GM18517 (cell line): ENCODE measurements around the gene DNAJC5.
"Not testable (repeated sequence)": the region's sequence is repeated elsewhere in the genome, so short reads cannot be mapped to it uniquely, and the experiment has no call there.

Experiments used
- ATAC-seq: cut with Tn5 transposase; IDR thresholded peaks from one replicate; pipeline ENCODE4 v1.9.1; 2021; ENCODE audit warnings: mild to moderate bottlenecking, moderate library complexity; ENCODE audit not compliant: unreplicated experiment

The DNAJC5 gene

GRCh38 chr20:63952769-63953168 is 57.8 kb downstream of the DNAJC5 start:
- ATAC-seq: no peak

GRCh38 chr20:63953764-63954429 is 59.0 kb downstream of the DNAJC5 start:
- ATAC-seq: no peak

- ATAC-seq: peak; percentile 9
These were observed 60.4 kb downstream of the DNAJC5 start for GRCh38 chr20:63955281-63955826.

- peak; percentile 68 for ATAC-seq
These were observed 61.1 kb downstream of the DNAJC5 start, which contains the start of gene UCKL1 for GRCh38 chr20:63955827-63956663. TSS of gene UCKL1 (minus strand) at chr20:63956416. CDS start at chr20:63956372, 44 bp downstream.

- ATAC-seq: peak; percentile 10
These were observed 61.7 kb downstream of the DNAJC5 start for GRCh38 chr20:63956664-63957003.

- peak; percentile 11 for ATAC-seq
These were observed 62.2 kb downstream of the DNAJC5 start for GRCh38 chr20:63957004-63957689.

GRCh38 chr20:63957690-63958441 is 62.9 kb downstream of the DNAJC5 start:
- no peak for ATAC-seq

- ATAC-seq: no peak
These were observed 63.5 kb downstream of the DNAJC5 start for GRCh38 chr20:63958471-63958870.

- no peak for ATAC-seq
These were observed 64.2 kb downstream of the DNAJC5 start for GRCh38 chr20:63958964-63959698.

GRCh38 chr20:63959699-63960075 is 64.8 kb downstream of the DNAJC5 start:
- ATAC-seq: no peak

- ATAC-seq: not testable (repeated sequence)
These were observed 66.0 kb downstream of the DNAJC5 start for GRCh38 chr20:63960654-63961621.

GRCh38 chr20:63961664-63962425 is 66.9 kb downstream of the DNAJC5 start:
- ATAC-seq: no peak

- no peak for ATAC-seq
These were observed 67.8 kb downstream of the DNAJC5 start for GRCh38 chr20:63962426-63963347.

- ATAC-seq: no peak
These were observed 68.4 kb downstream of the DNAJC5 start for GRCh38 chr20:63963348-63963741.

- no peak for ATAC-seq
These were observed 68.9 kb downstream of the DNAJC5 start for GRCh38 chr20:63963784-63964301.

- ATAC-seq: no peak
These were observed 69.5 kb downstream of the DNAJC5 start for GRCh38 chr20:63964412-63964811.
